Renal cortex interstitium (tissue), 11 donors: Measurements from ENCODE around the gene MGAT3. TPM values are rescaled to one million over a fixed set of nuclear protein-coding genes. Genes with fewer than 3 reads are reported as not detected.

Experiments used
- DNase-seq, 11 donors: peaks; one replicate each; pipeline ENCODE4 v3.0.0-alpha.2; 2013; ENCODE audit warnings: low read depth in 9 of 11, low spot score in 4 of 11; ENCODE audit errors: extremely low read depth in 1 of 11
- polyA plus RNA-seq, 3 donors: library from polyadenylated mRNA; unstranded; fragments of 120-200 nt; gene quantifications; one replicate each; pipeline ENCODE4 v1.2.1, GENCODE V29; 2013; ENCODE audit not compliant: insufficient read length in 3 of 3

Gene MGAT3
- polyA plus RNA-seq, 3 donors = 20.8 to 33.3 (median 22.0) TPM

DNA sequence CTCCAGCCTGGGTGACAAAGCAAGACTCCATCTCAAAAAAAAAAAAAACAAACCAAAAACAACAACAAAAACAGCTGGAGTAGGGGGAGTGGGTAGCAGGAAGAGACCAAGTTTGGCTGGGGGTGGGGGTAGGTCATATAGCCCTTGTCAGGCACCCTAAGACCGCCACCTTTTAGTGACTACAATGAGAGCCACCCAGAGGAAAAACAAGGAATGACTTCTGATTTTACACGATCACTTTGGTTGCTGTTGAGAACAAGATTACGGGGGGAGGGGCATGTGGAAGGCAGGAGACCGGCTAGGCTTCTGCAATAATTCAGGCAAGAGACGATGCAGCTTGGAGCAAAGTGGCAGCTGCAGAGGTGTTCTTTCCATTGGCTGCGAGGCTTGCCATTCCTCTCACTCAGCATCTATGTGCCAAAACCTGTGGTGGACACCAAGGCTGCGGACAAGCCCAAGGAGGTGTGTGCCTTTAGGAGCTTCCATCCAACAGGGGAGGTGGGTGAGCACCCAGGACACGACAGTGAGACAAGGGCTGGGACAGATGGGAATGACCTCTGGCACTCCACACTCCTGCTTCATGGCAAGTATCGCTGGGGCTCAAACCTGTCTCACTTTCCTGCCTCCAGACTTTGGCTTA, 74.0 kb downstream of the MGAT3 start:
- no peak for DNase-seq

DNA sequence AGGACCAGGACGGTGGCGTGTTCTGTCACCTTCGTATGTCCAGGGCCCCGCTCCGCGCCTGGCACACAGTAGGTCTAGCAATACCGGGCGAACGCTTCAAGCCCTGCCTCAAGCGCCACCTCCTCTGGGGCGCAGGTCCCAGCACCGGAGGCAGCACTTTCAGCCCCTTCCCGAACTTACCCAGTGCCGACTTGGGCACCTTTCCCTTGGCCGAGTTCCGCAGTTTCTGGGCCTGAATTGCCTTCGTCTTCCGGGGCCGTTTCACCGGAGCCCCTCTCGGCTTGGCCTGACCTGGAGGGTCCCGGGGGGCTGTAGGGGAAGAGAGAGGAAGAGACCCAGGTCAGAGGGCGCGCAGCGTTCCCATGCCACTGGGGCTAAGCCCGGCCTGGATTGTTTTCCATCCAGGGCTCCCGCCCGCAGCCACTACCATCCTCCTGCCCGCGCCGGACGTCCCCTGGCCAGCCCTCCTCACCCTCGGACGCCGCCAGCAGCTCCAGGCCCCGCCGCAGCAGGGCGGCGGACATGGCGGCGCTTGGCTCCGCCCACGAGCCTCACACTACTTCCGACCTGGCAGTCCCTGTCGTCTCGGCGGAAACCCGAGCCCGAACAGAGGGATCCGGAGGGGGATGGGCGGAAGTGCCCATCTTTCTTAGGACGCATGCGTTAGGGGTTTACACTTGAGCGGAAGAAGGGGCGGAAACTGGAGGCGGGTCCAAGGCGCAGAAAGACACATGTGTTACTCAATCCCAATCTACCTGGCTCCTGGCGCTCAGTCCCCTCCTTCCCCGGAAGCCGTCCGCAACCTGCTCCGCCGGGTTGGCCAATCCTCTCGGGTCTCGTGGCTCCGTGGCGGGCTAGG, 75.6 kb downstream of the MGAT3 start, which contains the start of gene RPS19BP1:
TSS of gene RPS19BP1 (minus strand) at position 534 of the 859 bp plus-strand sequence. CDS start at position 524, 10 bp downstream.
- peak; percentile 98 to 100 (median 100) for DNase-seq

DNA sequence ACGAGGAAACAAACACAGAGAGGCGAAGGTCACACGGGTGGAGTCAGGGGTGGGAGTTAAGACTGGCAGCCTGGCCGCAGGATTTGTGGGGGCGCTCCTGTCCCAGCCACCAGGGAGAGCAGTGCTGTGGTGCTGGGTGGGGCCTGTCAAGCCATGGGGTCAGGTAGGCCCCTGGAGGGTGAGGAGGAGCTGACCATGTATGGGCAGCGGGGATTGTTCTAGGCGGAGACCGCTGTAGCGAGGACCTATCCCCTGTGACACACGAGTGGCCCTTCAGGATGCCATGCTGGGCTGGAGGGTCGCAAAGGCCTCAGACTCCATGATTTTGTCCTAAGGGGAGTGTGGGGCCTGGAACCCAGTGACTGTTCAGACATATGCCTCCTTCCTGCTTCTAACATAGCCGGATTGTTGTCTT, 77.3 kb downstream of the MGAT3 start:
- no peak for DNase-seq

DNA sequence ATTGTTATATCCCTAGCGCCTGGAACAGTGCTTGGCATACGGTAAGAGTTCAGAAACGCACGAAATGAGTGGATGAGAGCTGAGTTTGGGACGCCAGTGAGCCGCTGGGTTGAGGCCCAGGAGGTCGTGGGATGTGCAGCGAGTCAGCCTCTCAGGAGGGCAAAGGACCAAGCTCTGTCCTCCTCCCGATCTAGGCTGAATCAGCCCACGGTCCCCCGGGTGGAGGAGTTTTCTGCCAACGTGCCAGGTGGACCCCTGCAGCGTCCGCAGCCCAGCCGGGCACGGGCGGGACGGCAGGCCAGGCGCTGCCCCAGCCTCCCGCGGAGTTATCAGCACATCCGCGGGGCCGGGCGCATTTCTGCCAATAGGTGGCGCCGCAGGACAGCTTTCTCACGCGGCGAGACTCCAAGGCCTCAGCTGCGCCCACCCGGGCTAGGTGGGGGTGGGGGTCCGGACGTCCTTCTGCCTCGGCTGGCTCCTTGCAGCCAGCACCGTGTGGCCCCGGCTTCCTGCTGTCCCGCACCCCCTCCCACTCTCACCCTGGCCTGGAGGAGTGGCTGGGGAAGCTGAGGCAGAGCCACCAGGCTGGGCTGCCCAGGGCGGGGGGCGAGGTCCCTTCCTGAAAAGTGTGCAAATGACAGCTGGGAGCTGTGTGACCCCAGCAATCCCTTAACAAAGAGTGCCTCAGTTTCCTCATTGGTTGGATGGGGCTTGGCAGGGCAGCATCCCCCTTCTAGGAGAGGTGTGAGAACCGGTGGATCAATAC, 78.0 kb downstream of the MGAT3 start:
- peak in 8 of 11 donors; percentile 71 to 83 (median 78) for DNase-seq

DNA sequence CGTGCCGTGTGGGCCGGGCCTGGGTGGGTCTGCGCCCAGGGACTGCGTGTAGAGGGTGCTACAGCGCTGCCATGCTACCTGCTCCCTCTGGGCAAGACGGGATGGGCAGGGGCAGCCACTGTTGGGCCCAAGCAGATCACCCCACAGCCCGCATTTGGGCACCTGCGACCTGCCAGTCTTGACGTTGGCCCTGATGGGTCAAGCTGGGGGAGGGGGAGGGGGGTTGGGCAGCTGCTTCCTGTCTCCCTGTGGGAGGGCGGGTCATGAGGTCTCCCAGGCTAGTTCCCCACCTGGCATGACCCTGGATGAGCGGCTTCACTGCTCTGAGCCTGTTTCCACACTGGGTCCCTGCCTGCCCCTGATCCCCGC, 78.5 kb downstream of the MGAT3 start:
- DNase-seq = no peak

DNA sequence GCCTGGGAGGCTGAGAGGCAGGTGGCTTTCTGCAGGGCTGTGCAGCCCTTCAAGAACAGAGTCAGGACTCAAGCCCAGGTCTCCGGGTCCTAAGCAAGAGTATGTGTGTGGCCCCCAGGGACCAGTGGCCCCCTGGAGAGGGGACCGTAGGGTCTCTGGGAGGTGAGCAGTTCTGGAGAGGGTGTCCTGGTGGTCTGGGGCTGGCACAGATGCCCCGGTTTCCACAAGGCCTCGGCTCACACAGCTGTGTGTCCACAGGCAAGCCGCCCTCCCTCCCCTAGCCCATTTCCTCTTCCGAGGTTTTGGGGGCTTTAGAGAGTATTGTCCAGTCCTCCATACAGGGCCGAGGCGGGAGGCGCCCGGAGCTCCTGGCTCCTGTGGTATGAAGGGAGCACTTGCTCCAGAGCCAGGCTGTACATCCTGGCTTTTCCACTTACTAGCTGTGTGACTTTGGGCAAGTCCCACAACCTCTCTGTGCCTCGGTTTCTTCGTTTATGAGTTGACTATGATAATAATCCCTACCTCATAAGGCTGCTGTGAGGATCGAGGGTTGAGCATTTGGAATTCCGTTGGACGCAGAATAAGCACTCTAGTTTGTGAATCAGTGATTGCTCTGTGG, 79.1 kb downstream of the MGAT3 start:
- DNase-seq = no peak

DNA sequence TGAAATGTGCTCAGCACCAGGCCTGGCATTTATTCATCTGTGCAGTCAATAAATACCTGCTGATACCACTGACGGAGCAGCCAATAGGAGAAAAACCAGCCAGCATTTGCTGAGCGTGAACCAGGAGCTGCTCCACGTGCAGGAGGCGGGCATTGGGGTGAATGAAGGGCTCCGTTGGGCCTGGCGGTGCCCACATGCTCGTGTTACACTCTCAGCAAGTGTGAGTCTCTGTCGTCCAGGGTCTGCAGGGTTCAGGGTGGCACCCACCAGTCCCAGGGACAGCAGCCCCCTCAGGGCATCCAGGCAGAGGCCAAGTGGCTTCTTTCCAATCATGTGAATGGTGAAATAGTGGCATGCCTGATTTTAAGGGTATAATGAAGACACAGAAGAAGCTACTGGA, 79.9 kb downstream of the MGAT3 start:
- DNase-seq = no peak

DNA sequence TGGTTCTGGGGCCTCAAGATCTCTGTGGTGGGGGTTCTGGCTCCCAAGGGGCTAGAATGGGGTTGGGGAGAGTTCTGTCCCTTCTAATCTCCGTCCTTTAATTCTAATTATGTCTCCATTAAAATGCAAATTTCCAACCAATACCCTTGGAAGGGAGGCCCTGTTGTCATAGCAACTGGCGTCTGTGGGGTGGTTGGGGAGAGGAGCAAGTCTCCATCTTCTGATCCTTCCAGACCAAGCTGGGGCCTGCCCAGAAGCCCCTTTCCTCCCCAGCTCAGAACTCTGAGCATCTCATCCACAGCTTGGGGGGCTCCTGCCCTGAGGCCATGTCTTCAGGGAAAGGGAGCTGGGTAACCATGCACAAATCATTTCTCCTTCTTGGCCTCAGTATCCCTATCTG, 81.2 kb downstream of the MGAT3 start:
- DNase-seq = no peak

Other genes with a start within 250 kb of the MGAT3 start
- gene PDGFB, start 212.0 kb upstream of the MGAT3 start, polyA plus RNA-seq = 10 to 100 TPM; 11.3 to 15.9 (median 15.6) TPM
- 1,000 to 10,000 TPM; 2,961 to 3,304 (median 3,137) TPM for gene RPL3, start 137.4 kb upstream of the MGAT3 start, polyA plus RNA-seq
- 10 to 100 TPM; 15.7 to 28.4 (median 23.7) TPM for gene SYNGR1, start 107.0 kb upstream of the MGAT3 start, polyA plus RNA-seq
- 10 to 100 TPM; 21.1 to 33.0 (median 30.7) TPM for gene TAB1, start 57.2 kb upstream of the MGAT3 start, polyA plus RNA-seq
- 10 to 100 TPM; 32.3 to 36.0 (median 34.8) TPM for gene MIEF1, start 45.3 kb downstream of the MGAT3 start, polyA plus RNA-seq
- gene ATF4, start 63.5 kb downstream of the MGAT3 start, polyA plus RNA-seq = 100 to 1,000 TPM; 260 to 282 (median 267) TPM
- 10 to 100 TPM; 41.3 to 58.4 (median 52.9) TPM for gene RPS19BP1, start 75.7 kb downstream of the MGAT3 start, polyA plus RNA-seq
- under 1 TPM; 0.09 to 0.10 (median 0.09) TPM for gene CACNA1I, start 113.7 kb downstream of the MGAT3 start, polyA plus RNA-seq